Measurements from ENCODE around the gene AURKAIP1. TPM values are rescaled to one million over a fixed set of nuclear protein-coding genes. Genes with fewer than 3 reads are reported as not detected.
"Not testable (repeated sequence)": the region's sequence is repeated elsewhere in the genome, so short reads cannot be mapped to it uniquely, and the experiment has no call there.

The AURKAIP1 gene
- 80.2 and 106 TPM in 2 replicates for total RNA-seq

DNA sequence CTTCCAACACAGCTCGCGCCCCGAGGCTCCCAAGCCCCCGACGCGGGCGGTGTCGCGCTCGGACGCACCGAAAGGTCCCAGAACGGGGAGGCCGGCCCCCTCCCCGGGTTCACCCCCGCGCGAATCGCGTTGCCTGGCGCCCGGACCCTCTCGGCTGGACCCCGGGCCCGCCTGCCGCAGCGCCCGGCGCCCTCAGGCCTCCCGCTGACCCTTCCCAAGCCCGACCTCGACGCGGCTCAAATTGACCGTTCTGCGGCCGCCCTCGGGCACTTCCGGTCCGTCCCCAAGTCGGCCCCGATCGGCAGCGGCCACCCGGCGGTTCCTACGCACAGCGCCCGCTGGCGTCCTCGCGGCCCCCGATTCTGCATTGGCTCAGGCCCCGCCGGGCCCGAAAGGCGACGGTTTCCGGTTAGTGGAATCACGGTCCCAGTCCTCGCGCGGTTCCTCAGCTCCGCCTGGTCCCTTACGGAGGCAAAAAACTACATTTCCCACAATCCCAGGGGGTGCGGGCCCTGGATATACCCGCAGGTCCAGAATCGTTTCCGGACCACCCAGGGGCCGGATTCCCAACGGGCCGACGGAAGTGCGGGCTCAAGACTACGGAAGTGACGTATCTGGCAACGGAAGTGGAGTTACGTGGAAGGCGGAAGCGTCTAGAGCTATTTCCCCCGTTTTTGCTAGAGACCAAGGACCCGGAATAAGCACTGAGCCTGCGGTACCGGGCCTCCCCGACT is at the start of gene AURKAIP1:
AURKAIP1 (minus strand) TSS at position 279 of the 734 bp plus-strand sequence. CDS start 451 bp downstream, outside the sequence.
- peak; percentile 100 for DNase-seq

DNA sequence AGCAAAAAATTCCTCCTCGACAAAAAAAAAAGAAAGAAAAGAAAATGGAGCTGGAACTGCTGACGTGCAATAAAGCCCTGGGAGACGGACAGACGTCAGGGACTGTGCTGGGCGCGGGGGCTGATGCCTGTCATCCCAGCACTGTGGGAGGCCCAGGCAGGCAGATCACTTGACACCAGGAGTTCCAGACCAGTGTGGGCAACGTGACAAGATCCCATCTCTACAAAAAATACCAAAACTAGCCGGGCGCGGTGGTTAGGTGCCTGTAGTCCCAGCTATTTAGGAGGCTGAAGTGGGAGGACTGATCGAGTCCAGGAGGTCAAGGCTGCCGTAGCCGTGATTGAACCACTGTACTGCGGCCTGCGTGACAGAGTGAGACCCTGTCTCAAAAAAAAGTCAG is 49.7 kb upstream of the AURKAIP1 start:
- no peak for DNase-seq

DNA sequence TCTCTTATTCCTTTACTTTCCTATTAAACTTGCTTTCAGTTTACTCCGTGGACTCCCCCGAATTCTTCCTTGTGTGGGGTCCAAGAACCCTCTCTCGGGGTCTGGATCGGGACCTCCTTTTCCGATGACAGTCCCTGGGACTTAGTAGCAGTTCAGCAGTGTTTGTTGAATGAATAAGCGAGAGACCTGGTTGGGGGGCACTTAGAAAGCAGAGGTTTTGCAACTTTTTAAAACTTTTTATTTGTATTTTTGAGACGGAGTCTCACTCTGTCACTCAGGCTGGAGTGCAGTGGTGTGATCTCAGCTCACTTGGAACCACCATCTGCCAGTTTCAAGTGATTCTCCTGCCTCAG is 48.2 kb upstream of the AURKAIP1 start:
- DNase-seq, result no peak

- peak; percentile 21 for DNase-seq
Measured at GRCh38 chr1:1422465-1423244, 47.6 kb upstream of the AURKAIP1 start.

DNA sequence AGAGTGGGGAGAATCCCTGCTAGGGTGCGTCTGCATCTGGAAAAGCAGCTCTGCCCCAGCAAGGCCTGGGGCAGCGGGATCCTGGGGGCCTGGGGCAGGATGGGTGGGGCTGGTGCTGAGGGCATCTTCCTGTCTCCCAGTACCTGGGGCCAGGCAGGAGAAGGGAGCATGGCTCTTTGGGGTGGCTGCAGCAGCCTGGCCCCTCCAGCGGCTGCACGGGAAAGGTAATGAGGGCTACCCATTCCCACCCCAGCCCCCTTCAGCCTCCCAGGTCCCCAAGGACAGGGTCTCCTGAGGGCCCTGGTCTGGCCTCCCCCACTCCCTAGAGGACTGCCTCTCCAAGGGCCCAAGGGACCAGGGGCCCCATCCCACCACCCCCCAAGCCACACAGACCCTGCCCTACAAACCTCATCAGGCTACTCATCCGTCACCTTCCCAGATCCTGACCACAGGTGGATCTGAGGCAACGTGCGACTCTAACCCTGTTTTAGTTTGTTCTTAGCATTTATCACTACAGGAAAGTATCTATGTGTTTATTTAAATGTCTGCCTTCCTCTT is 47.0 kb upstream of the AURKAIP1 start:
- DNase-seq, result no peak

GRCh38 chr1:1421147-1421906 is 46.3 kb upstream of the AURKAIP1 start, which contains the start of gene ANKRD65:
TSS of gene ANKRD65 (minus strand) at chr1:1421276. CDS start at chr1:1421005, 271 bp downstream.
- DNase-seq, result no peak

- no peak for DNase-seq
Measured at GRCh38 chr1:1420654-1421141, 45.7 kb upstream of the AURKAIP1 start.

DNA sequence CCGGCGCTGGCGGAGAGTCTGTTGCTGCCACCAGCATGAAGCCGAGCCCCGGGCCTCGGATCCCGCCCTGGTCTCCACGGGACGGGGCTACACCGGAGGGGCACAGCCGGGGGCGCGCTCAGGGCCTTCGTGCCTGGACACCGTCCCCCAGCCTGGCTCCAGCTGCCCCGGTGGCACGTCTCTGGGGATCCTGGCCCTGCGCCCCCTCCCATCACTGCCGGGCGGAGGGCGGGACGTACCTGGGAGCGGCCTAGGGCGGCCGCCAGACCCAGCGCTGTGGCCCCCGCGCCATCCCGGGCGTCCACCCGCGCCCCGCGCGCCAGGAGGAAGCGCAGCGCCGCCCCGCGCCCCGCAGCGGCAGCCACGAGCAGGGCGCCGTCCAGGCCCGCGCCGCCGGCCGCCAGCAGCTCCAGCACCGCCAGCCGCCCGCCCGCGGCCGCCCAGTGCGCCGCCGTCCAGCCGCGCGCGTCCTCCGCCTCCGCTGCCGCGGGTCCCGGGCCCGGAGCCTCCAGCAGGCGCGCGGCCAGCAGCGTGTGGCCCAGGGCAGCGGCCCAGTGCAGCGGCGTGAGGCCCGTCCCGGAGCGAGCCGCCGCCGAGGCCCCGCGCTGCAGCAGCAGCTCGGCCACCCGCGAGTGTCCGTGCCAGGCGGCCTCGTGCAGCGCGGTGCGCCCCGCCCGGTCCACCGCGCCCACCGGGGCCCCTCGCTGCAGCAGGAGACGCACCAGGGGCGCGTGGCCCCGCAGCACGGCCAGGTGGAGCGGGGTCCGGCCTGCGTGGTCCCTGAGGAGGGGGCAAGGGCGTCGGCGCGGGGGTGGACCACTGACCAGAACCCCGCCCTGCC is 45.0 kb upstream of the AURKAIP1 start:
- DNase-seq, result peak; percentile 45

DNA sequence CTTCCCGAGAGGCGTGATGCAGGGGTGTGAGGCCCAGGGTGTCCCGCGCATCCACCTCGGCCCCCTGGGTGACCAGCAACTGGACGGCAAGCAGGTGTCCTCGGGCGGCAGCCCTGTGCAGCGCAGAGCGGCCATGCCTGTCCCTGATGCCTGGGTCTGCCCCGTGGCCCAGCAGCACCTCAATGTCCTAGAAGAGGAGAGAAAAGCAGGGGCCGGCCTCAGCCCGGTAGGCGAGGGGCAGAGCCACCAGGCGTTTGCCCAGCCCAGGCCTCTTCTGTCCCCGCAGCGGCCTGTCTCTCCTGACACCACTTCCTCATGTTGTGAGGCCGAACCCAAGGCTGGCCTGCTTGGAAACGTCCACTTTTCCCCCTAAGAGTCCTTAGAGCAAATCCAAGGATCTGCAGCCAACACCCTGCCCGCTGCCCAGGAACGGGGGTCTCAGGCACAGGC is 44.4 kb upstream of the AURKAIP1 start:
- no peak for DNase-seq

DNA sequence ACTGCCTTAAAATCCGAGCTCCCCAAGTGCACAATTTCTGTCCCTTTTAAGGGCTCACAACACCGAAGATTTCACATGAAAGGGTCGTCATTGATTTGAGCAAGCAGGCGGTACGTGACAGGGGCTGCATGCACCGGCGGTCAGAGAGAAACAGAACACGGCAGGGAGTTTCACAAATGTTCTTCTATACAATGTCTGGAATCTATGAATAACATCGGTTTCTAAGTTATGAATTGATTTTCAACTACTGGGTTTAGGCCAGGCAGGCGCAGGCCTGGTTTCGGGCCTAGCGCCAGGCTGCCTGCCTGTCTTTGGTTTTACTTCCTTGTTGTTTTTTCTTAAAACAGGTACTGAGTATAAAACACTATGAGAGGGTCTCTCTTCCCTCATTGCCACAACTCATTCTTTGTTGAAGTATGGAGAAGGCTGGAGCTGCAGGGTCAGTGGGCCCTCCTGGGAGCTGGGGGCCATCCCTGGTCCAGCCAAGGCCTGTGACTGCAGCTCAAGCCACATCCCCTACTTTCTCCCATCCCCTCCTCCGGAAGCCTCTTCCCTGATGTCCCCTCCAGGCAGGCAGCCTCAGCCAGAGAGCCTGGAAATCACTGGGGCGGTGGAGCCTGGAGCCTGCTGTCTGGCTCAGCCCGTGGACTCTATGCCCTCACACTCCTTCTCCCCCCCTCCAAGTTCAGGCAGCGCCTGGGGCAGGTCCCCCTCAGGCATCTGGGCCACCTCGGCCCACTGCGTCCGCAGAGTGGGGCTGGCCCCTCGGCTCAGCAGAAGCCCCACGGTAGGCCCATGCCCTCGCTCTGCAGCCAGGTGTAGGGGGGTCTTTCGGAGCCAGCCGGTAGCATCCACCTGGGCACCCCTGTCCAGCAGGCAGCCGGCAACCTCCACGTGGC is 43.7 kb upstream of the AURKAIP1 start:
- DNase-seq, result no peak

- DNase-seq, result not testable (repeated sequence)
Measured at GRCh38 chr1:1417825-1418463, 42.9 kb upstream of the AURKAIP1 start.

DNA sequence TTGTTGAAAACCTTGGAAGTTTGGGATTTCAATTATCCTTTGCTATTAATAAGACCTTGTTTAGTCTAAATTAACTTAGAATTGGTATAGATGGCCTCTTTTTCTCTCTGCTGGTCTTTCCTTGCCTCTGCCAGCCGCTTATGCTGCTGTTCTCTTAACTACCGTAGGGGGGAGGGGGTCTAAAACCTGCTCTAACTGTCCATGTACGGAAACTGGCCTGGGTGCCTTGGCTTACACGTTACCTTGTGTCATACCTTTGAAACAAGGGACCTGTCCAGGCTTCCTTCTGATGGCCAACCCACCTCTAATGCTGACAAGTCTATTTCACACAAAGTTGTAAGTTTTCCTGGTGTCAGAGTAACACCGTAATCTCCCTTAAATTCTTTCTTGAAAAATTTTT is 42.4 kb upstream of the AURKAIP1 start:
- not testable (repeated sequence) for DNase-seq

GRCh38 chr1:1415751-1416150 is 40.7 kb upstream of the AURKAIP1 start:
- DNase-seq, result no peak

- DNase-seq, result not testable (repeated sequence)
Measured at GRCh38 chr1:1412311-1412902, 37.4 kb upstream of the AURKAIP1 start.

DNA sequence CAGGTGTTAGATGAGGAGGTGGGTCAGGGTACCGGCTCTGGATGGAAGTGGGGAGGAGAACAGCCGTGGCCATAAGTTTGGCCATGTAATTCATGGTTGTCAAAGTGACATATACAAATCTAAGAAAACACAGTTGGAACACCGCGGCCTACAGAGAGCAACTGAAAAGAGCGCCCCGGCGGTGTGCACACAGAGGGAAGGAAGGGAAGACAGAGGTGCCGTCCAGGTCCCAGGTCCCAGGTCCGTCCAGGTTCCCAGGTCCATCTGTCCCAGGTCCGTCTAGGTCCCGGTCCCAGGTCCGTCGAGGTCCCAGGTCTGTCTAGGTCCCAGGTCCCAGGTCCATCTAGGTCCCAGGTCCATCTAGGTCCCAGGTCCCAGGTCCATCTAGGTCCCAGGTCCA is 36.6 kb upstream of the AURKAIP1 start:
- DNase-seq, result no peak

GRCh38 chr1:1410238-1410637 is 35.2 kb upstream of the AURKAIP1 start:
- DNase-seq, result not testable (repeated sequence)

GRCh38 chr1:1407636-1408318 is 32.8 kb upstream of the AURKAIP1 start:
- peak; percentile 75 for DNase-seq

DNA sequence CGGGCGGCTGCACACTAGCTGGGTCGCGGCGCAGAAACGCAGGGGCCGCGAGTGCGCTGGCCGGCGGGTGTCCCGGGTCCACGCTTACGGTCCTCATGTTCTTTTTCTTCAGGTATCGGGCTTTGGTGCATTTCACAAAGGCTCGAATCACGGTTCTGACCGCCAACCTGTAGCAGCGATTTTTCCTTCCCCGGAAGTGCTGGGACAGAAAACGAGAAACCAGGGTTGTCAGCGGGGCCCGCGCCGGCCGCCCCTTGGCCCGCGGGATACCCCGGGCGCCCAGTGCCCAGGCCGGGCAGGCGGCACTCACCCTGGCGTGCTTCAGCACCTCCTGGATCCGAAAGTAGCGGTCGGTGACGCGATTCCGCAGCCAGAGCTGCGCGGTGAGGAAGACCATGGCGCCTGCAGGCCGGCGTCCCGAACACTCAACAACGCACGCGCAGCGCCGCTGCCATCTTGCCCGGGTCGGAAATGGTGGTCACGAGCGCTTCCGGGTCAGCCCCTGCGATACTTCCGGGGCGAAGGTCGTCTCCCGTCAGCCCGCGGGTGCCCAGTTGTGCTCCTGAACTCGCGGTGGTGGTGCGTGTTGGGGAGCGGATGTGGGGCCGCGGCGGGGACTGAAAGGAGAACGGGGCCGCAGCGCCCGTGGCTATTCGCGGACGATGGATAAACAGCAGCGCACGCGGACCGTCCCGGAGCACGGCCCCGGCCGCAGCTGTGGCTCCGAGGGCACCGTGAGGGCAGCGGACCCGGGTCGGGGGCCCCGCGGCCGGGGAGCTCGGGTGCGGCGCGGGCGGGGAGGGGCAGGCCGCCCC is 32.0 kb upstream of the AURKAIP1 start, which contains the start of gene MRPL20:
MRPL20 (minus strand) TSS at position 473 of the 815 bp plus-strand sequence; CDS start at position 397, 76 bp downstream.
- peak; percentile 93 for DNase-seq
